Urinary bladder (tissue), 4 donors: ENCODE data around the gene BCR. TPM values are rescaled to one million over a fixed set of nuclear protein-coding genes. Genes with fewer than 3 reads are reported as not detected.
A peak's percentile ranks its signal among the peaks of the same experiment; 100 is the strongest.

Experiments used
- DNase-seq: peaks from one replicate; pipeline ENCODE4 v3.0.0-alpha.2; 2015; ENCODE audit errors: extremely low spot score
- H3K27ac ChIP-seq: one replicate; pipeline ENCODE4 v1.5.1; 2013; ENCODE audit warnings: low read depth, mild to moderate bottlenecking, moderate library complexity
- H3K36me3 ChIP-seq: one replicate; pipeline ENCODE4 v1.6.1; 2013; ENCODE audit warnings: mild to moderate bottlenecking, moderate library complexity; ENCODE audit not compliant: insufficient read depth
- H3K4me1 ChIP-seq: one replicate; pipeline ENCODE4 v1.6.1; 2013; ENCODE audit warnings: mild to moderate bottlenecking, moderate library complexity; ENCODE audit not compliant: insufficient read depth
- H3K4me3 ChIP-seq: one replicate; pipeline ENCODE4 v1.5.1; 2013; ENCODE audit warnings: low read depth, low read length
- WGBS: extraction: QIAGEN DNeasy Blood & Tissue Kit; methylation state at CpG from one replicate; pipeline ENCODE4 v1.1.7; 2013; 5-methylcytosine and 5-hydroxymethylcytosine counted together
- polyA plus RNA-seq: library from polyadenylated mRNA; stranded (reverse); fragments of 200-250 nt; gene quantifications from one replicate; pipeline ENCODE4 v1.2.3, GENCODE V29; 2013
- total RNA-seq: library from RNA; depleted of rRNA; stranded (reverse); fragments of >200 nt; gene quantifications from one replicate; pipeline ENCODE4 v1.2.3, GENCODE V29; 2014
- donor health status: healthy with polysubstance abuse.
- donor health status: healthy.

The BCR gene
- total and polyA plus RNA-seq, 2 donors = 14.1 to 35.0 TPM

DNA sequence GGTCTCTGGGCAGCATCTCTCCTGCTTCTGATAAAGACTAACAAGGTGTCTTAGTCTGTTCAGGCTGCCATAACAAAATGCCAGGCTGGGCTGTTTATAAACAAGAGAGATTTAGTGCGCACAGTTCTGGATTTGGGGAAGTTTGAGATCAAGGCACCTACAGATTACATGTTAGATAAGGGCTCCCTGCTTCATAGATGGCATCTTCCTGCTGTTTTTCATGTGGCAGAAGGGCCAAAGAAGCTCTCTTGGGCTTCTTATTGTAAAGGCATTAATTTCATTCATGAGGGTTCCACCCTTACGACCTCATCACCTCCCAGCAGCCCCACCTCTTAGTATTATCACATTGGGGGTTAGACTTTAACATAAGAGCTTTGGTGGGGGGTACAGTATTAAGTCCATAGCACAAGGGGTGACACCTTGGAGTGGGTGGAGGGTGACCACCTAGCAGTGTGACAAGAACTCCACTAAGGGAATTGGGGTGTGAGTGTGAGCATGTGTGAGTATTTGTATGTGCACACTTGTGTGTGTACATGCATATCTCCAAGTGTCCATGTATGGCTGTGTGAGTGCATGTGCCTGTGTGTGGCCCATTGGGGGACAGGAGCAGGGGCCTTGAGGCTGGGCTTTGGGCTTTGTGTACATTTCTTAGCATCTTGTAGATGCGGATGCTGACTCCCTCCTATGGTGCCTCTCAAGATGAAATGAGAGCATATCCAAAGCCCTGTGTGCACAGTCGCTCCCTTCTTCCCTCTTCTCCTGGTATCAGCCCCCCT is 42.7 kb downstream of the BCR start:
- no peak for DNase-seq
- no peak overlapping the region for H3K27ac ChIP-seq
- H3K4me3 ChIP-seq = no peak overlapping the region
- WGBS = 94% methylated on average over 4 of the region's 4 CpGs
- no peaks in the 10 kb centered on the region for H3K36me3 ChIP-seq
- H3K4me1 ChIP-seq = peaks cover 6% of the 10 kb centered on the region

DNA sequence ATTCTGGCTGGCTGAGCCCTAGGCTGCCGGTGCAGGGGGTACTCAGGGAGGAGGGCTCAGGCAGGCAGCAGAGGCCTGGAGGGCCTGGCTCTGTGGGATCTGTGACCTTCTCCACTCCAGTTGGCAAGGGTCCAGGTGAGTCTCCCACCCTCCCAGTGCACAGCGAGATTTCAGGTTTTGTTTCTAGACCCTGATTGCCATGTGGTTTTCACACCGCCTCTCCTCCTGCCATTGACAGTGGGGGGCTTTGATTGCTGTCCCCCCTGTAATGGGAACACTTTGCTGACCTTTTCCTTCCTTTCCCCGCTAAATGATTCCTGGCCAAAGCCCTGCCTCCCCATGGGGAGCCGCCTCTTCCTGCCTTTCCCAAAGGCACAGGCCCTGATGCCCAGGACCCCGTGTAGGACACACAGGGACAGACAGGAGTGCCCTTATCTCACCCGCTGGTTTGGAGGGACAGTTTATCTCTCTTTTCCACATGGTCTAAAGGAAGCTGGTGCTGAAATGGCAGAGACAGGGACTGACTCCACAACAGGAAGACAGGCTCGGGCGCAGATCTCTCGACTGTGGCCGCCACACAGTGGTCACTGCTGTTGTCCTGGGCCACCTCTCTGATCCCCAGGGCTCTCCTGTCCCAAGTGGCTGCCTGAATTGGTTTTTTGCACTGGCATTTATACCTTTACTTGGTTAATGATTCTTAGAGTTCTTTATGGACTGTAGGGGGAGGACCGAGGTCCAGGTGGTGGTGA is 43.4 kb downstream of the BCR start:
- 79% methylated on average over 12 of the region's 12 CpGs for WGBS
- Histone ChIP-seq H3K36me3 (no peaks in the 10 kb centered on the region), H3K4me1 (peaks cover 6% of the 10 kb centered on the region), H3K27ac (no peak overlapping the region), H3K4me3 (no peak overlapping the region)
- no peak for DNase-seq

DNA sequence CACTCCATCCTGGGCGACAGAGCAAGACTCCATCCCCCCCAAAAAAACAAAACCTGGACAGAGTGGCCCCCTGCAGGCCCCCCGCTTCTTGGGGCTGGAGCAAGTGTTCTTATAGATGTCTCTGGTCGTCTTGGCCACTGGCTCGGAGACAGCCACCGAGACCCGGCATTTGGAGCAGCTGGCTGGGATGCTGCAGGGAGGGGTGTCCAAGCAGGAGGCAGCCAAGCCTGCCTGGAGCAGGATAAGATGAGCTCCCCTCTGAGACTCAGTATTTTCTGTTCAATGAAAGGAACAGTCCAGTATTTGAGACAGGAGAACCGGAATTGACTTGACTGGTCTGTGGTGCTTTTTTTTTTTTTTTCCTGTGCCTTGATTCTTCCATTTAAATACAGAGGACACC is 44.5 kb downstream of the BCR start:
- no peak overlapping the region for H3K4me3 ChIP-seq
- no peaks in the 10 kb centered on the region for H3K36me3 ChIP-seq
- 86% methylated on average over 7 of the region's 7 CpGs for WGBS
- no peak for DNase-seq
- no peaks in the 10 kb centered on the region for H3K4me1 ChIP-seq
- H3K27ac ChIP-seq = no peak overlapping the region

DNA sequence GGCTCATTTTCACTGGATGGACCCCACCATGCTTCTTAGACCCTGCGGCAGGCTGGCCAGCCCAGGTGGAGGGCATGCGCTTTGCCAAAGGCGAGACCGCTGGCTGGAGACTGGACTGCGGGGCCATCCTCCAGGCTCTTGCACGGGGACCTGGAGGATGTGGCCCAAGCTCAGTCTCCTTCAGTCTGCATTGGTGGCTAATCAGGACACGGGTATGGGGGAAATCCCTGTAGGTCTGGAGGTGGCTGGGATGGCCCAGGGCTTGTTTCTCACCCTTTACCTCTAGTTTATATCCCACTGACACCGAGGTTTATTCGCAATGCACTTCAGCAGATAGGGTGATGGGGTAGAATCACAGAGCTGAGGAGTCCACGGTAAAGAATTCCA is 45.0 kb downstream of the BCR start:
- Histone ChIP-seq H3K4me1 (no peaks in the 10 kb centered on the region), H3K36me3 (no peaks in the 10 kb centered on the region), H3K27ac (peak overlapping the region; percentile 59), H3K4me3 (no peak overlapping the region)
- DNase-seq = no peak
- 82% methylated on average over 10 of the region's 10 CpGs for whole genome bisulfite sequencing

DNA sequence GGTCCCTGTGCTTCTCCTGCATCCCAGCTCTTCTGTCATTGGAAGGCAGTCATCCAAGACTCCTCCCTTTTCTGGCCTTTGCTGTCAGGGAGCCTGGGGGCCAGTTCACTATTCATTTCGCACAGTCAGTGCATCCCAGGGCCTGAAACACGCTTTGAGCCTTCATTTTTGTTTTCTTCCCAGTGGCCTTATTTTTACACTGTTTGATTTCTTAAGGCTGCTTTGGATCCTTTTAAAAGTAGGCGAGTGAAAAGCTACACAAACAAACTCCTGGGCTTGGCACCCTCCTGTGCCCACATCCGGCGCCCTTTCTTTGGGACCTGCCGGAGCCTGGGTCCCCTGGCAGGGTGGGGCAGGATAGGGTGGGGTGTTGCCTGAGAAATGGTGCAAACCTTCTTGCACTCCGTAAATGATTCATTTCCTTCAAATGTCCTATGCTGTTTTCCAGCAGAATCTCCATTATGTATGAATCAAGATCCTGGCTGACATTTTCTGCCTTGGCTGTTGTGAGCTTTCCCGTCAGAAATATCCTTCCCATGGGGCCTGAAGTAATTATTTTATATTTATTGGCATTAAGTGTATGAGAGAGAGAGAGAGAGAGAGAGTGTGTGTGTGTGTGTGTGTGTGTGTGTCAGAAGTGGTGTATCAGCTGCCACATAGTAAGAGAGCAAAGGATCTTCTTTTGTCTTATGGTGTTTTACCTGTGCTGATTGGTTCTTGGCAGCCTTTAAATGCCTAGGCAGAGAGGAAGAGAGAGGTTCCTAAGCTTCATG is 45.6 kb downstream of the BCR start:
- no peak for DNase-seq
- 48% methylated on average over 8 of the region's 8 CpGs for WGBS
- Histone ChIP-seq H3K27ac (peak overlapping the region; percentile 59), H3K36me3 (no peaks in the 10 kb centered on the region), H3K4me3 (no peak overlapping the region), H3K4me1 (no peaks in the 10 kb centered on the region)

DNA sequence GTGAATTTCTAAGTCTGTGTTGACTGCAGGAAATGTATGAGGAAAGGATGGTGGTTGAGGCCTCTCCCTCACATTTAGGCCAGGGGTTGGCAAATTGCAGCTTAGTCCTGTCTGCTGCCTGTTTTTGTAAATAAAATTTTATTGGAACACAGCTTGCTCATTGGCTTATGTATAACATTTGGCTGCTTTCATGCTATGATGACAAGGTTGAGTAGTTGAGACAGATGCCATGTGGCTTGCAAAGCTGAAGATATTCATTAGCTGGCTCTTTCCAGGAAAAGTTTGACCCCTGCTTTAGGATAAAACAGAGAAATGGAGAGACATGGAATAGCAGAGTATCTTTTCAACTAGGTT is 46.2 kb downstream of the BCR start:
- H3K4me1 ChIP-seq = no peaks in the 10 kb centered on the region
- no peak overlapping the region for H3K4me3 ChIP-seq
- H3K36me3 ChIP-seq = no peaks in the 10 kb centered on the region
- H3K27ac ChIP-seq = no peak overlapping the region
- no peak for DNase-seq

DNA sequence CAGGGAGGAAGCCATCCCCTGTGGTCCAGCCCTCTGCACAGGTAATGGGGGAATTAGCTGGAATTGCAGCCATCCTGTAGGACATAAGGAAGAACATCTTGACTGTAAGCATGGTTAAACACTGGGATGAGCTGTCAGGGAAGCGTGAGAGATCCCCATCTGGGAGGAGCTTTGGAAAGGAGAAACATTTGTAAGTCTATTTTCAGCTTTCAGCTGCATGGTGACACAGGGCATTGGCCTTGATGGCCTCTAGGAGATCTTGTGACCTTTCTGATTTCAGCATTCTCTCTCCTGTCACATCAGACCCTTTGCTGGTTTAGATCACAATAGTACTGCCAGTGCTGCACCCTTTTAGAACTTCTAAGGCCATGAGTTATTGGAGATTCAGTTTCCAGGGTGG is 47.1 kb downstream of the BCR start:
- Histone ChIP-seq H3K4me1 (no peaks in the 10 kb centered on the region), H3K4me3 (no peak overlapping the region), H3K27ac (peak overlapping the region; percentile 12), H3K36me3 (no peaks in the 10 kb centered on the region)
- DNase-seq = no peak
- WGBS = 91% methylated on average over 1 of the region's 1 CpG

DNA sequence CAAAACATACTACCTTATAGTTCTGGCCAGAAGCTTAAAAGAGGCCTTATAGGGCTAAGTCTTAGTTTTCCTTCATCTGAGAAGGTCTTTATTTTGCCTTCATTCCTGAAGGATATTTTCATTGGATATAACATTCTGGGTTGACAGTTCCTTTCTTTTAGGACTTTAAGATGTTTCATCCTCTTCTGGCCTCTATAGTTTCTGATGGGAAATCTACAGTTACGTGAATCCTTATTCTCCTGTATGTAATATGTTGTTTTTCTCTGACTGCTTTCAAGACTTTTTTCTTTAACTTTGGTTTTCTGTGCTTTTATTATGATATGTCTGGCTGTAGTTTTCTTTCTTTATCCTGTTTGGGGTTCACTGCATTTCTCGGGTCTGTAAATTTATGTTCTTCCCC is 48.2 kb downstream of the BCR start:
- Histone ChIP-seq H3K4me3 (no peak overlapping the region), H3K4me1 (no peaks in the 10 kb centered on the region), H3K27ac (no peak overlapping the region), H3K36me3 (no peaks in the 10 kb centered on the region)
- DNase-seq = no peak
- 98% methylated on average over 2 of the region's 2 CpGs for WGBS

DNA sequence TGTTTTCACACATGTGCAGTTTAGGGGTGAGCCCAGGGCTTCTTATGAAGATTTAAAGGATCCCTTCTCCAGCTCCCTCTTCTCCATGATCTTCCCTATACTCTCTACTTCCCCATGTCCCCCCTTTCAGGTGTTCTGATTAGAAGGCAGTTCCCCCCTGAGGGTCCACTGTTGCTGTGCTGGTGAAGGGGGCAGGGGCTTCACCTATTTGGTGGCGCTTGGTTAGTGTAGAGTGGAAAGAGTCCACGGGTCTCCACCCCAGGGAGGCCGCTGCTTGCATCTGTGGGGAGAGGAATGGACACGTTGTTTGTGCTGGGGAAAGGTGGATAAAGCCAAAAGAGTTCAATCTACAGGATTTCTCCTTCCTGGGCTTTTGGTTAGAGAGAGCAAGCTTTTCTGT is 49.3 kb downstream of the BCR start:
- 88% methylated on average over 4 of the region's 4 CpGs for WGBS
- no peak overlapping the region for H3K27ac ChIP-seq
- no peak overlapping the region for H3K4me3 ChIP-seq
- H3K4me1 ChIP-seq = no peaks in the 10 kb centered on the region
- no peaks in the 10 kb centered on the region for H3K36me3 ChIP-seq
- no peak for DNase-seq

DNA sequence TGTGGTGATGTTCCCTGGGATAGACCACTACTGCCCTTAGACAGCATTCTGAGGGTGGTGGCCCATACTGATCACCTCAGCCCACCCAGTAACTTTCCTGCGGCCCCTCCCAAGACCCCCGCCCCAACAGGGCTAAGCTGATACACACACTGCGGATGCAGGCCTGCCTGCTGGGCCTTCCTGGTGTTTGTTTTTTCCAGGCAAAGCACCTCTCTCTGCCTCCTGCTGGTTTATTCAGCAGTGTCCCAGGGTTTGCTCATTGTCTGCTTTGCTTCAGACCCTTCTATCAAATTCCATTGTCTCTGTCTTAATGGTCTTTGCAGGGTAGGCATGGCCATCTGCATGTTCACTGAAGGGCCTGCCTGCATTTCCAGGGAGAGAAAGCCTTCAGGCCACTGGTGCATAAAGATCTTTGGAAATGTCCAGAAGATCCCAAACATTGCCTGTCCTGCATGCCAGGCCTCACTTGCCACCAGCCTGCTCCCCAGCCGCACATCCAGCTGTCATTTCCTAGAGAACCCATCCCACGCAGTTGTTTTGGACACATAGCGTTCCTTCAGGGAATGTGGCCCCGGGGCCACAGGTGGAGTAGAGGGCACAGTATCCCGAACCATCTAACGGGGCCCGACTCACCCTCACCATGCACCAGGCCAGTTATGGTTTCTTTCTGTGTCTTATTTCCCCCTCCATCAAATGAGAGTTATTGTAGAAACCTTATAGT is 50.2 kb downstream of the BCR start:
- DNase-seq = no peak
- 92% methylated on average over 10 of the region's 10 CpGs for WGBS
- no peaks in the 10 kb centered on the region for H3K4me1 ChIP-seq
- no peaks in the 10 kb centered on the region for H3K36me3 ChIP-seq
- H3K27ac ChIP-seq = no peak overlapping the region
- H3K4me3 ChIP-seq = no peak overlapping the region

DNA sequence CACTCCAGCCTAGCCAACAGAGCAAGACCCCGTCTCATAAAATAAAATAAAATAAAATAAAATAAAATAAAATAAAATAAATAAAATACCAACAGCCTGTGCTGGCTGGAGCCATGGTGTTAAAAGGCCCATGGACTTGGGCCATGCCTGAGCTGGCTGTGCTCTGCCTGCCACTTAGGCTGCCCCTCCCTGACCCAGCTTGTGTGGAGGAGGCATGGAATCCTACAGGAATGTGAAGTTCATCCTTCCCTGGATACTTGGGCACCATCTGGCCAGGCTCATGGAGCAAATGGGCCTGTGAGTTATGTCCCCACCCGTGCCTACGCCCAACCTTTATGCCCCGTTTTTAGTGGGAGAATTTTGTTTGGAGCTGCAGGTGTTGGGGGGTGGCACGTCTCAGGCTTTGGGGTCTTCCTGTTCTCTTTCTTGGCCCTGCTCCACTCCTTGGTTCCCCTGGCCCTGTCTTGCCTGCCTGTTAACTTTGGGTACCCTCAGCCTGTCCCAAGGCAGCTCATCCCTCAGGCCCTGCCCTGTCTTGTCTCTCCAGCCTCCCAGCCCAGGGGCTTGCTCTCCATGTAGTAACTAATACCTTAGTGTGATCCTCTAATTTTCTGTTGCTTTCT is 51.3 kb downstream of the BCR start:
- Histone ChIP-seq H3K36me3 (no peaks in the 10 kb centered on the region), H3K27ac (no peak overlapping the region), H3K4me1 (no peaks in the 10 kb centered on the region), H3K4me3 (no peak overlapping the region)
- DNase-seq = no peak
- WGBS = over 99% methylated on average over 5 of the region's 5 CpGs

DNA sequence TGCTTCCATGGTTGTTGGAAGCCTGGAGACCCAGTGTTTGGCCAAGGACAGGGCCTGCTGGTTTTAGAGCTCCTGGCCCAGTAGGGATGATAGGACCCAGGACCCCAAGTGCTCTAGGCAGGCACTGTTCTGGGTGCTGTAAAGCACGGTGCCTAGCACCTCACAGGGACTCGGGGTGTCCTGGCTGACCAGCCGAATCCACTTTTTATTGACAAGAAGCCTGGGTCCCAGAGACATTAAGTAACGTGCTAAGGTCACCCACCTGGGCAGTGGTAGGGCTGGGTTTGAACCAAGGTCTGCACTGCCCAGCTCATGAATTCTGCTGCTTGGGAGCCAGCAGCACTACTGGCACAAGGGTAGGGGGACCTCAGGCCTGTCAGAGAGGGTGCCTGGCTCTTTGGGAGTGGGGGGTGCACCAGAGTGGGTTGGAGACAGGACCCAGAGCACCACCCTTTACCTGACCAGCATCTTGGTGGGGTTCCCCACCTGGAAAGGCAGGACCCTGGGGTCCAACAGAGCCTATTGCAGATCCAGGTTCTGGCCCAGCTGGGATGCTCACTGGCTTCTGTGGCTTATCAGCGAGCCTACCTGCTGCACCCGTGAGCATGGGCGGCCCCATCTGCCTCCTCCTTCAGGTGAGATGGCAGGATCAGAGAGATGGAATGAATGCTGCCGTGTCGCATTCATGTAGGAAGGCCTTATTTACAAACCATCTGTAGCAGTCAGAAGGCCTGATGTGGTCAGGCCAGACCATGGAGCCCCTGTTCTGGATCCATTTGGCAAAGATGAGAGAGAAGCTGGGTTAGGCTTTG is 52.0 kb downstream of the BCR start:
- H3K4me1 ChIP-seq = no peaks in the 10 kb centered on the region

More for the DNA sequence above, 52.0 kb downstream of the BCR start:
- no peak for DNase-seq
- no peaks in the 10 kb centered on the region for H3K36me3 ChIP-seq
- H3K4me3 ChIP-seq = no peak overlapping the region
- no peak overlapping the region for H3K27ac ChIP-seq
- 98% methylated on average over 9 of the region's 9 CpGs for WGBS
